ENCODE data around the gene TMOD1. TPM values are rescaled to one million over a fixed set of nuclear protein-coding genes. Genes with fewer than 3 reads are reported as not detected.

TMOD1 gene
- total and polyA plus RNA-seq, 10 of the 15 experiments (the other 5 are each of a cell fraction or from before 2014, with no cell fraction given), result 4.0 to 44.1 (median 15.4) TPM

DNA sequence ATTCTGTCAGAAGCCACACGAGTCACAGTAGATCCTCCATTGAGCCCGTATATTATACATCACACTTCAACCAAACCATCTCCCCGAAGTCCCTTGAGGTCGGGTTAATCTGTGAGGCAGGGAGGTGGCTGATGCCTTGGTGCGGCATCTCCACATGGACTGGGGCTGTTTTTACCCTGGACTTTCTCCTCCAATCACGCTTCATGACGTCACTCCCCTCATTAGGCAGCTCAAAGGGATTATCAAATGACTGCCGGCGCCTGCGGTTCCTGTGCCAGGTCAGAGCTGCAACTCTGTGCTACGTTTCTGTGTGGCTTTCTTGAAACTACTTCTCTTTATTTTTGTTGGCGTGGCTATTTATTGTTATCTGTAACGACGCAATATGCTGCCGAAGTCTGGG, 53.7 kb downstream of the TMOD1 start (continued):
- TF ChIP-seq FOXK2 (IDR thresholded peaks at IDR 0.05) (no peak), RUNX3 (IDR thresholded peaks at IDR 0.05; ENCODE audit: low read length) (no peak), TARDBP (IDR thresholded peaks at IDR 0.05; ENCODE audit: borderline replicate concordance) (no peak), TAF1 (IDR thresholded peaks at IDR 0.05; ENCODE audit: borderline replicate concordance, low read depth, low read length) (no peak), RAD21 (IDR thresholded peaks at IDR 0.05; ENCODE audit: insufficient read depth, low read depth, low read length) (no peak)
- TF ChIP-seq, protein P1, sequence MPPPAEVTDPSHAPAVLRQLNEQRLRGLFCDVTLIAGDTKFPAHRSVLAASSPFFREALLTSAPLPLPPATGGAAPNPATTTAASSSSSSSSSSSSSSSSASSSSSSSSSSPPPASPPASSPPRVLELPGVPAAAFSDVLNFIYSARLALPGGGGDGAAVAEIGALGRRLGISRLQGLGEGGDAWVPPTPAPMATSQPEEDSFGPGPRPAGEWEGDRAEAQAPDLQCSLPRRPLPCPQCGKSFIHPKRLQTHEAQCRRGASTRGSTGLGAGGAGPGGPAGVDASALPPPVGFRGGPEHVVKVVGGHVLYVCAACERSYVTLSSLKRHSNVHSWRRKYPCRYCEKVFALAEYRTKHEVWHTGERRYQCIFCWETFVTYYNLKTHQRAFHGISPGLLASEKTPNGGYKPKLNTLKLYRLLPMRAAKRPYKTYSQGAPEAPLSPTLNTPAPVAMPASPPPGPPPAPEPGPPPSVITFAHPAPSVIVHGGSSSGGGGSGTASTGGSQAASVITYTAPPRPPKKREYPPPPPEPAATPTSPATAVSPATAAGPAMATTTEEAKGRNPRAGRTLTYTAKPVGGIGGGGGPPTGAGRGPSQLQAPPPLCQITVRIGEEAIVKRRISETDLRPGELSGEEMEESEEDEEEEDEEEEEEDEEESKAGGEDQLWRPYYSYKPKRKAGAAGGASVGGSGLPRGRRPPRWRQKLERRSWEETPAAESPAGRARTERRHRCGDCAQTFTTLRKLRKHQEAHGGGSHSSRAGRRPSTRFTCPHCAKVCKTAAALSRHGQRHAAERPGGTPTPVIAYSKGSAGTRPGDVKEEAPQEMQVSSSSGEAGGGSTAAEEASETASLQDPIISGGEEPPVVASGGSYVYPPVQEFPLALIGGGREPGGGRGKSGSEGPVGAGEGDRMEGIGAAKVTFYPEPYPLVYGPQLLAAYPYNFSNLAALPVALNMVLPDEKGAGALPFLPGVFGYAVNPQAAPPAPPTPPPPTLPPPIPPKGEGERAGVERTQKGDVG (CRISPR knock-in tag; IDR thresholded peaks at IDR 0.05), result no peak
- TF ChIP-seq, protein P2, sequence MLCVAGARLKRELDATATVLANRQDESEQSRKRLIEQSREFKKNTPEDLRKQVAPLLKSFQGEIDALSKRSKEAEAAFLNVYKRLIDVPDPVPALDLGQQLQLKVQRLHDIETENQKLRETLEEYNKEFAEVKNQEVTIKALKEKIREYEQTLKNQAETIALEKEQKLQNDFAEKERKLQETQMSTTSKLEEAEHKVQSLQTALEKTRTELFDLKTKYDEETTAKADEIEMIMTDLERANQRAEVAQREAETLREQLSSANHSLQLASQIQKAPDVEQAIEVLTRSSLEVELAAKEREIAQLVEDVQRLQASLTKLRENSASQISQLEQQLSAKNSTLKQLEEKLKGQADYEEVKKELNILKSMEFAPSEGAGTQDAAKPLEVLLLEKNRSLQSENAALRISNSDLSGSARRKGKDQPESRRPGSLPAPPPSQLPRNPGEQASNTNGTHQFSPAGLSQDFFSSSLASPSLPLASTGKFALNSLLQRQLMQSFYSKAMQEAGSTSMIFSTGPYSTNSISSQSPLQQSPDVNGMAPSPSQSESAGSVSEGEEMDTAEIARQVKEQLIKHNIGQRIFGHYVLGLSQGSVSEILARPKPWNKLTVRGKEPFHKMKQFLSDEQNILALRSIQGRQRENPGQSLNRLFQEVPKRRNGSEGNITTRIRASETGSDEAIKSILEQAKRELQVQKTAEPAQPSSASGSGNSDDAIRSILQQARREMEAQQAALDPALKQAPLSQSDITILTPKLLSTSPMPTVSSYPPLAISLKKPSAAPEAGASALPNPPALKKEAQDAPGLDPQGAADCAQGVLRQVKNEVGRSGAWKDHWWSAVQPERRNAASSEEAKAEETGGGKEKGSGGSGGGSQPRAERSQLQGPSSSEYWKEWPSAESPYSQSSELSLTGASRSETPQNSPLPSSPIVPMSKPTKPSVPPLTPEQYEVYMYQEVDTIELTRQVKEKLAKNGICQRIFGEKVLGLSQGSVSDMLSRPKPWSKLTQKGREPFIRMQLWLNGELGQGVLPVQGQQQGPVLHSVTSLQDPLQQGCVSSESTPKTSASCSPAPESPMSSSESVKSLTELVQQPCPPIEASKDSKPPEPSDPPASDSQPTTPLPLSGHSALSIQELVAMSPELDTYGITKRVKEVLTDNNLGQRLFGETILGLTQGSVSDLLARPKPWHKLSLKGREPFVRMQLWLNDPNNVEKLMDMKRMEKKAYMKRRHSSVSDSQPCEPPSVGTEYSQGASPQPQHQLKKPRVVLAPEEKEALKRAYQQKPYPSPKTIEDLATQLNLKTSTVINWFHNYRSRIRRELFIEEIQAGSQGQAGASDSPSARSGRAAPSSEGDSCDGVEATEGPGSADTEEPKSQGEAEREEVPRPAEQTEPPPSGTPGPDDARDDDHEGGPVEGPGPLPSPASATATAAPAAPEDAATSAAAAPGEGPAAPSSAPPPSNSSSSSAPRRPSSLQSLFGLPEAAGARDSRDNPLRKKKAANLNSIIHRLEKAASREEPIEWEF (IDR thresholded peaks at IDR 0.05; ENCODE audit: insufficient replicate concordance, low read depth, low read length), result no peak
- TF ChIP-seq, protein P3, sequence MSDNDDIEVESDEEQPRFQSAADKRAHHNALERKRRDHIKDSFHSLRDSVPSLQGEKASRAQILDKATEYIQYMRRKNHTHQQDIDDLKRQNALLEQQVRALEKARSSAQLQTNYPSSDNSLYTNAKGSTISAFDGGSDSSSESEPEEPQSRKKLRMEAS (IDR thresholded peaks at IDR 0.05; ENCODE audit: low read depth, low read length), result no peak
